GM21717 (cell line): ENCODE measurements around the gene HDAC4.

Experiments used
- ATAC-seq: cut with Tn5 transposase; IDR thresholded peaks from one replicate; pipeline ENCODE4 v1.9.1; 2021; ENCODE audit warnings: mild to moderate bottlenecking, moderate library complexity; ENCODE audit not compliant: unreplicated experiment

The HDAC4 gene

DNA sequence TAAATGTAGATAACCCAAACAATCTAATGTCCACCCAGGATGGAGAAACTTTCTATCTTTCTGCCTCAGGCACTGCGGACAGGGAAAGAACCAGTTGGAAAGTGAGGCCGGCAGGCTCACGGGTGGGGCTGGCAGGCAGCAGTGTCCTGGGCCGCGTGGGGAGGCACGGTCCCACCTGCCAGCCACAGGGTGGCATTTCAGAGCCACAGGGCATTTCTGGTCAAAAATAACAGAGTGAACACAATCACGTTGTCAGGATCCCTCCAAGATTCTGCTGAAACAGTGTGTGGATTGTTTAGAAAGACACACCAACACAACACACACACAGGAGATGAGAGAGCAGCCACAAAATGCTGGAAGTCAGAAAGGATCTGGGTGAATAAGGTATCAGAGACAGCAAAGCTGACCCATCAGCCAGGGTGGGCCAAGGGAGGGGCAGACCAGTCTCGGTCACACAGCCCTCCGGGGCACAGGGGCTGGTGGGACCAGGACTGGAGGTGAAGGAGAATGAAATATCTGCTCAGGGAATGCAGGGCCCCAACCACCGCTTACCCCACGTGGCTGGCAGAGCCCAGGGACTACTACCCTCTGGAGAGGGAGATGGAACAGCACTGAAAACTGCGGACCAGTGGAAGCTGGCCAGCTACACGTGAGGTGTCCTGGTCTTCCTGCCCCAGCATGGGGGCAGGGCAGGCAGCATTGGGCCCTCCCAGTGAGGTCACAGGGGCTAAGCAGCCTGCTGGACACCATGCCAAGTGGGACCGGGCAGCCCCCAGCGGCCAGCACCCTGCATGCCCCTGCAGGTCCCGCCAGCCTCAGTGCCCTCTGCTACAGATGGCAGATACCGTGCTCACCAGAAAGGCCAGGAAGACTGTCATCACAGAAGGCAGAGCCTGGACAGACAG is 173.9 kb downstream of the HDAC4 start:
- no peak for ATAC-seq

DNA sequence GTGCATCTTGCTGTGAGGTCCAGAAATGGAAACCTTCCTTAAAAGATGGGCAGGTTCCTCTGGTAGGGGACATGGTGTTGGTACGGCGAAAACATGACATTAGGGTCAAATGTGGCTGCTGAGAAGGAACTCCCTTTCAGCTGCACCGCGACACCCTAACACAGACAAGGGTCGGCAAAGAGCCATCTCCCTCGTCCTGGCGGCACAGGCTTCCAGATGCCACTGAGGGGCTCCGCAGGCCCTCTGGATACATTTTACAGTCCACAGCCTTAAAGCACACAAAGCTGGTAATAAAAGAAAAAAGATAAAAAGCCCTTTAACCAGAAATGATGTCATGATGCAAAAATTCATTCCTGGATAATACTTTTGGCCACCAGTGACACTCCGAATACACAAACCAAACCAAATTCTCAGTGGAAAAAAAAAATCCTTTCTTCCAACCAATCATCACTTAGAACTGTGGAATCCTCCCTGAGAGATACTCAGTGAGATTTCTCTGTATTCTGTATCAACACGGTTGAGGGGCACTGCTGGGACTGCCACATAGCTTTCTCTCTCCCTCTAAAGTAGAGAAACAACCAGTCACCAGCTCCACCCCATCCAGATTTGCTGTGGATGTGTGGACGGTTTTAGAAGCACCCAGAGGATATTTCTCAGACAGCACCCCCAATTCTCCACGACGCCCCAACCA is 174.8 kb downstream of the HDAC4 start:
- ATAC-seq = no peak

DNA sequence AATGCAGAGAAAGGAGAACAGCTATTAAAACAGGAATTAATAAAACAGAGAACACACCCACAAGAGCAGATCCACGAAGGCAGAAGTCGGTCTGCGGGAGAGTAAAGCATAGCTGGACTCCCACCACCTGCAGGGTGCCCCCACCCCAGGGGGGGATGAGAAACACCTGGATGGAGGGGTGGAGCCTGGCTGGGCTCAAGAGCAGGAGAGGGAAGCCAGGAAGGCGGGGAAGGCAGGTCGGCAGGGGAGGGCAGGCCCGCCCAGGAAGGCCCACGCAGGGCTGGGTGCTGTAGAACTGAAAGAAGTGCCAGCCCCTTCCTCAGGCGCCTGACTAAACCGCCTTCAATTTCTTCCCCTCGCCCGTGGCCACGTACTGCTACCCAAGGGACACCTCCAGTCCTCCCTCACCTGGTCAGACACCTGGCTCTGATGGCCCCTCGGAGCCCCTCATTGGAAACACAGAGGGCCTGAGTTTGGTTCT is 175.4 kb downstream of the HDAC4 start:
- ATAC-seq = no peak

DNA sequence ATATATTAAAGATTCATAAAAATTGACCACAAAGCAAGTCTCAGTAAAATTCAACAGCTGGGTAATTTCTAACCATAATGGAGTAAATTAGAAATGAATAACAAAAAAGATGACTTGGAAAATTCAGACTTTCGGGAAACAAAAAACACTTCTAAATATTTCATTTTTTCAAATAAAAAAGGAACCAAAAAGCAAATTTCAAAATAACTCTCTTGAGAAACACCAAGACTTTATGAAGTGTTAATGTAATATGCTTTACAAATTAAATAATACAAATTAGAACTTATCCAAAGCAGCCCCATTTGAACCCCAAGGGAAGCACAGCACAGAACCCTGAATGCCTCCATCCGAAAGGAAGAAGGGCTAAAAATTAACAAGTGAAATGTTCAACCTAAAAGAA is 175.9 kb downstream of the HDAC4 start:
- ATAC-seq = no peak

DNA sequence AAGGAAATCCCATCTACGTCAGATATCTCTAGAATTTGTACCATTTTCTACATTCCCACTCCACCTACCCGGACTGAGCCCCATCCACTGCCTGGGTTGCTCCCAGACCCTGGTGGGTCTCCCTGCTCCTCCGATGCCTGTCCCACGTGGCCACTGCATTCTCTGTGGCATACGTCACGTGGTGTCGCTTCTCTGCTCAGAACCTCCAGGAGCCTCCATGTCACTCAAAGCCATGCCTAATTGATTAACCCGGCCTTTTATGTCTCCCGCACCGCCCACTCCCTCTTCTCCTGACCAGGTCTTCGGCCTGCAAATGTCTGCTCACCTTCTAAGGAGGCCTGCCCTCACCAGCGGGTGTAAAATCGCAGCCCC is 176.6 kb downstream of the HDAC4 start:
- ATAC-seq = no peak

DNA sequence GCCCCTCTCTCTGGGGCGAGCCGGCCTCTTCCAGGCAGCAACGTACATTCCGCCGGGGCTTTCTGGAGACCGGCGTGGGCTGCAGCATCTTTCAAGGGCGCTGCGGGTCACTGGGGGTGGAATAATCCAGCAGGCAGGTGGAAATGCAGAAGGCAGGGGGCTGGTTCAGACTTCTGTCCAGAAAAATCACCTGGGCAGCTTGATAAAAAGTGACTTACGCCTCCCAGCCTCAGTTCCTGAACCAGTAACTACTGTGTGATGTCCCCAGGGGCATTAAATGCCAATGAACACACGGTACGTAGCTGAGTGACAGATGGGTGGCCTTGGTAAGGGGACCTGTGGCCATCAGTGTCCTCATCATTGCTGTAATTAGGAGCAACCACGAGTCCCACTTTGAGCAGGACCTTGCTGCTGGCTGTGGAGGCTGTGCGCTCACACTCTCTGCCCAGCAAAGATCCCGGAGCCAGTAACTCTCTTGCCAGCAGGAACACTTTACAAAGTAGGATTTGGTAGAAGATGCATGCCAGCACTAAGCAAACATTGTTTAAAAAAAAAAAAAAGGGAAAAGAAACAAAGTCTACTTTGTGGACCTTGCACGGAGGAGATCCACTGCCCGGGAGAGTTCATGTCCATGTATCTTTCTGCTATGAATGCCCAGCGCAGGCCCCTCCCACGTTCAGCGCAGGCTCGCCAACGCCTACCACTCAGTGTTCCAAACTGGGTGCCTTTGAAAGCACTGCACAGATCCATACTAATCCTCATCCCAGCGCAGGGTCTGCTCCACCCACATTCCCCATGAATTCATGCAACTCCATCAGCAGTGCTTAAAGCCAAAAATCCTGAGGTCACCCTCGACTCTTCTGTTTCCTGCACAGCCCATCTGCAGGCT is 177.3 kb downstream of the HDAC4 start:
- ATAC-seq = no peak

DNA sequence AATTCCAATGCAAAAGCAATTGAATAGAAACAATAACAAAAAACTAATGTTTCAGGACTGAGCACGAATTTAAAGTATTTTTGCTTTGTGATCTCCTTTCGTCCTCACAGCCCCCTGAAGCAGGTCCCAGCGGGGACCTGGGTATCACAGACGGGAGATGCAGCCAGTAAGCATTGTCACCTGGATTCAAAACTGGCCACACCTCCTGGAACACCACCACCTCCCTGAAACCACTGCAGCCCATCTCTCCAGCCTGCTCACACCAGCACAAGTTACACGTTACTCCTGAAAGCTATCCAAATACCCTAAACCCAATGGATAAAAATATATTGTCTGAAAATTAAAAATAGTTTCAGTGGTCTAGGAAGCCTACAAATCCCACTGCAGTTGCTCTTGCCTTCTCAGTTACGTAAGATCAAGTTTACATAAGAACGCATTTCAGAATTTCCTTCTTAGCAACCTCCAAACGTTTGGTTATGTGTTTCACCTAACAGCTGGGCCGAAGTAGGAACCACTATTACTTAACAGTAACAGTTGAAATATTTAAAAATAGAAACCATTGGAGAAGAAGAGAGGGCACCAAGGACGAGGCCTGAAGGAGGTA is 178.0 kb downstream of the HDAC4 start:
- ATAC-seq = no peak

DNA sequence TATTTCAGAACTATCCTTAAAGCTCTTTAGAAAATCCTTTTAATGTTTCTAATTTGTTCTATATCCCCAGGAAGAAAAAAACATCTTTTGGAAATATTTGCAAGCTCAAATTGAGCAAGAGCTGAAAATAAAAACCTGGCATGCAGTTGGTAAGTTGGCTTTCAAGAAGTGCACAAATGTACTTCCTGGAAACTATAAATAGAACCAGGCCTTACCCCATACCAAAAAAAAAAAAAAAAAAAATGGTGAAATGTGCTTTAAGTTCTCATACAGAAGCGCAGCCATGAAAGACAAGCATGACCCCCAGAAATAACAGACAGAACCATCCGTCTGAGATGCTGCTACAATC is 178.5 kb downstream of the HDAC4 start:
- no peak for ATAC-seq

DNA sequence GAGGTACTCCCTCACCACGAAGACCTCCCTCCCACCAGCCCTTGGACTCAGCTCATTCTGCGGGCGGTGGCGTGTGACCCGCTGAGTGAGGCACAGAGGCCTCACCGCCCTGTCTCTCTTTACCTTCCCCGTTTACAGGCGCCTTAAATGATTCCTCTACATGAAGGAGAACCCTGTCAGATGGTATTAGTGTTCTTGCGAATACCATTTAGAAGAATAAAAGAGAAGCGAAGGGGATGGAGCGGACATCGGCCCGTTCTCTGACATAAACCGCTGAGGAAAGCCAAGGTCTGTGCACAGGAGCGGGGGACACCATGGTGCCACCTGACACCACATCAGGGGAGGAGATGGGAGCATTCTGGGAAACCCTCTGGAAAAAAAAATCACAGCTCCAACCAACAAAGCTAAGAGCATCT is 179.8 kb downstream of the HDAC4 start:
- ATAC-seq = no peak

DNA sequence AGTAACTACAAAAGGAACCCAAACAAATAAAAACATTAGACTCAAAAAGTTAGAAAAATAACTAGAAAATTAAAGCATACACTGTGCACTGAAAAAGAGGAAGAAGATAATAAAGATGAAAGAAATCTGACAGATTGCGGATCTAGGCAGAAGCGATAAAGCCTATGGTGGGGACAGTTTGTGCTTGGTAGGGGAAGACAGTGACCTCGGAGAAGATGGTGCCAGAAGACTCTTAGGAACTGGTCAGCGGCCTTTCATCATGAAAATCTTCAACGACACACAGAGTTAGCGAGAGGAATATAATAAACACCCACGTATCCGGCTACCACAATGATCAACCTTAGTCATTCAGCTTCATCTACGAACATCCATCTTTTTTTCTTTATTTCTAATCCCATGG is 180.5 kb downstream of the HDAC4 start:
- ATAC-seq = no peak

DNA sequence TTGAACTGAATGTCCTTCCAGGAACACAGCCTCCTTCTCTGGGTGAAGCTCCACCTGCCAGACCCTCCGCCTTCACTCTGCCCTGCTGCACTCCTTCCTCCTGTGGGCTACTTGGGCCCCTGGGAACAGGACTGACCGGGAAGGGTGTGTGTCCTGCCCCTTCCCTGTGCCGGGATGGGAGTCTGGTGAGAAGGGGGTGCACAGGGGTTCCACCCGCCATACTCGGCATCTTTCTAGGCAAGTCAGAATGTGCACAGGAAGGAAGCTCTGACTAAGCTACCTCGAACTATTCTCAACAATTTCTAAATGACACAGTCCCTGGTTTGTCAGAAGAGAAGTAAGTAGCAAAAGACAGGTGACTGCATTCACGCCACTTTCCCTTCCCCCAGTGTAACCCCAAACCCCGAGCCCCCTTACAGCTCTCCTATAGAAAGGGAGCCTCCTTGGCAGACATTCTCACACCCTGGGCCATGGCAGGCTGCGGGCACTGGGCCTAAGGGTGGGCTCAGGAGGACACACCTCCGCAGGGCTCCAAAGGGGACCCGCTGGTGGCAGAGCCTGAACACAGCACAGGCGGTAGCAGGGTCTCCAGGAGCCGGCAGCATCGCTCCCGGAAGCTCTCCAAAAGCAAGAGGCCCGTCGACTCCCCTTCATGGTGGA is 184.1 kb downstream of the HDAC4 start:
- ATAC-seq = no peak

DNA sequence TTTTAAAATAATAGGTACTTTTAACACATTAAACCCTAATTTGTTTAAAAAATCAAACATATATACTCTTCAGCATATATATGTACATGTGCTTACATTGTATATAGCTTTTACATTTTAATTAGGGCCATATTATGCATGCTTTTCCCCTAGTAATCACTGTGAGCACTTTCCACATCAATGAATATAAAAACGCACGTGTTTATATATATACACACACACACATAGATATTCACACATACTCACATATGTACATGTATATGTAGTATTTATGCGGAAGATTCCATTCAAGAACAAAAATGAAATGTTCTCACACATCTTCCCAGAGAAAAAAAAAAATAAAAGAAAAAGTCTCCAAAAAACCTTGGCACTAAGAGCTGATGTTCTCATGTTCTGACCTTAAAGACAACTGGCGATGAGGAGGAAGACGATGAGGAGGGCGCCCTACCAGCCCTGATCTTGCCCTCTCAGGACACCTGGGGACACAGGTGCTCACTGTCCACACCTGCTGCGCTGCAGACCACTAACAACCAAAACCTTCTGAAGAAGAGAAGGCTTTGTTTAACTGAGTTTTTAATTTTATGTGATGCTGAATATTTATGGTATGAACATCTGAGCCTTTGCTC is 184.7 kb downstream of the HDAC4 start:
- ATAC-seq = no peak

DNA sequence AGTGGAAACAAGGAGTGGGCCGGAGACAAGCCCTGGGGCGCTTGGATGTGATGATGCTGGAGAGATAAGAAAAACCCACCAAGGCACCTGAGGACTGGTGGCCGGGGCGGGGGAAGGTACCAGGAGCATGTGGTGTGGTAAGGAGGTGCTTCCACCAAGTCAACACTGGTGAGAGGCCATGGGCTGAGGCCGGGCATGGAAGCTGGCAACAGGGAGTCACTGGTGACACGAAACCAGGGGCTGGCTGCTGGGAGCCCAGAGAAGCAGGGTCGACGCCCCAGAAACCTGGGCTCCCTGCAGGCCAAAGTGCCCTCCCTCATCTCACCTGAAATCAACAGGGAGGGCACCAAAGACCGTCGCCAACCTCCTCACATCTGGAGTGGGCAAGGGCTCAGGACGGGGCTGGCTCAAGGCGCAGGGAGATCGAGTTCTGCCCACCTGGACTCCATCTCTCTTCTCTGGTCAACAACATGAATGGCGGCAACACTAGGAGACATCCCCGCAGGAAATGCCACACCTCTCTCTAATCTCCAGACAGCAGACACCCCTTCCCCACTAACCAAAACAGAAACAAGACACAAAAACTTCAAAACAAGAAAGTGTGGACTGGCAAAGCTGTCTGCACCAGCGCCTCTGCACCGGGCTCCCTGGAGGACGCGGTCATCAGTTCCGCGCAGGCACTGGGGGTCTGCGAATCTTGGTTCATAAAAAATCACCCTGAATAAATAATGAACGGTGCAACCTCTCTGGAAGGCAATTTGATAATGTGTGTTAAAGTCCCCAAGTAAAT is 185.5 kb downstream of the HDAC4 start:
- ATAC-seq = no peak

DNA sequence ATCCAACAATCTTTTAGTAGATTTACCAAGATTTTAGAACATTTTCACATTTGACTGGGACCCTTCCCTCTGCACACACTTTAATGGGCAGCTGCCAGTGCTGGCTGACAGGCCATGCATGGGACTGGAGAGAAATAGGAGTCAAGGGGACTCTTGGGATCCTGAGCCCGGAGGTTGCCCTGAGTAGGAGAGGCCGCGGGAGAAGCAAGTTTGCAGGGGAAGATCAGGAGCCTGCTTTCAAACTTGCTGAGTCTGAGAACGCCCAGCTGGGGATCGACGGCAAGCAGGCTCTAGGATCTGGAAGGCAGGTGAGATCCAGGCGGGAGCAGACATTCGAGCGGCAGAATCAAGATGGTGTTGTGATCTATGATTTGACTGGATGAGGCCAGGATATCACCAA is 186.1 kb downstream of the HDAC4 start:
- no peak for ATAC-seq

DNA sequence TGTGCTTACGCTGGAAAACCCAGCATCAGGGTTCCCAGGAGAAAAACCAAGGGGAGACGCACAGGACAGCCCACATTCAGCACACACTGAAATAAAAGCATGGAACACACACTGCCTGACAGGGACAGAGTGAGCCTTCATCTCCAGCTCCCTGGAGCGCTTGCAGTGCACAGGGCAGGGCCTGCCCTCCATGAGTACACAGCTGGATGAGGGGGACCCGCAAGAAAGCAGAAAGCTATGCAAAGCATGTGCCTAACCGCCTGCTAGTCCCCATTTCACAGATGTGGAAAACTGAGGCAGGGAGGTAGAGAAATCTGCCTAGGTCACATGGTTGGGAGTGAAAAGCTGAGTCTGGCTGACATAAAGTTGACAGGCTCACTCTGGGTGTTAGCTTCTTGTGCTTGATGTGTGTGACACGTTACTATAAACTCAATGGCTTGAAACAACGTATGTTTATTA is 187.1 kb downstream of the HDAC4 start:
- ATAC-seq = no peak

DNA sequence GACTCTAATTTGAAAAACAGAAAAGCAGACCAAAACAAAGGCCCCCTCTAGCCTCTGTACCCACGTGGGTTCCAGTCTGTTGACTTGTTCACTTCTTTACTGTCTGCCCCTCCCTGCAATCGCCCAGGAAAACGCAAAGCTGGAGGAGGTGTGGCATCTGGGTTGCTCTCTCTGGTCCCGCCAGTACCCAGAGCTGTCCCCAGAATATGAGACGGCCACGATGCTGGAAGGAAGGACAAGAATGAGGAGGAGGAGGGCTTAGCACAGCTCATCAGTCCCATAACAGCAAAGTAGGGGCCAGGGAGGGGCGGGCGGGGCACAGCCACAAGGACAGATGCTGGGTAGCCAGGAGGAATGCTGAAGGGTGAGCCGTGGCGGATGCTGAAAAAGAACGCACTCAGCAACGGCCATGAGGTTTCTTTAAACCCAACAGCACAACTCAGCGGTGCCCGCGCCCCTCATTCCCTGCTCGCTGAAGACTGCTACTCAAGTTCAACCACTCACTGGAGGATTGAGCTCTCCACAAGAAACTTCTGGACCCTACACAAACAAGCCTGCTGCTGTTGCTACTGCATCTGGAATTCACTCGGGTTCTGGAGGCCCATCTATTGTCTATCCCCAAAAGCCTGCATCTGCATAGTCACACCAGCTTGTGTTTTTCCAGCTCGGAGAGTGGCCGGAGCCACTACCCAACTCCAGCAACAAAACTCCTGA is 187.7 kb downstream of the HDAC4 start:
- ATAC-seq = no peak

DNA sequence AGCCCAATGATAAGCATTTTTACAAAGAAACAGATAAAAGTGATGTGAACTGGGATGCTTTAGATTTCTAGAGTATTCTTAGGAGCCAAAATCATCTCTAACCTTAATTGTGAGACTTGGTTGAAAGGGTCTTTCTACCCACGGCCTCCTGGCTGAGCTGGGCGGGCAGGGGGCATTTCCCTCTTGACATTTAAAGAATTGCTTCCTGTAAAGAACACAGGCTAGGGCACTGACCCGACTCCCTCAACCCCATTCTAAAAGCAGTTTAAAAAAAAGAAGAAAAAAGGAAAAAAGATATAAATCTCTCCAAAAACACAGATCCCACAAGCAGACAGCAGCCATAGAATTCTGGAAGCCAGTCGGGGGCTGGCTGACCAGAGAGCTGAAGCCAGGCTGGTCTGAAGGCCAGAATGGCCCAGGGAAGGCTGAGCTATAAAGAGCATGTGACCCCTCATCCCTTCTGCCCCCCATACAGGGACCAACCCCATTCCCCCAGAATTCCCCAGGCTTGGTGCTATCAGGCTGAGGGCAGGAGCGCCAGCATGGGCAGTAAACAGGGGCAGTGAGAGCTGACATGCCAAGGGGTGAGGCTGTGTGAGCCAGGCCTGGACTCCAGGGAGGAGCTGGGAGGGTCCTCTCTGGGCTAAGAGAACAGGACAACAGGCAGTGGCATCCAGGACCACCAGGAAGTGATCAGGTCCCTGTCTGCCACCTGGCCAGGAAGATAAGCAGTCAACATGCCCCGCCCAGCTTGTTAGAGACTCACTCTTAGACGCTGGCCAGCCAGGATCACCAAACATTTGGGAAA is 188.5 kb downstream of the HDAC4 start:
- ATAC-seq = no peak
